HL-60 (cell line): ENCODE results near the gene EPS8.

Source experiments
- POLR2AphosphoS5 ChIP-seq: IDR thresholded peaks from 2 replicates; pipeline ENCODE4 v1.6.1; 2012; ENCODE audit warnings: low read depth
- SPI1 ChIP-seq: IDR thresholded peaks from 2 replicates; pipeline ENCODE4 v1.6.1; 2012; ENCODE audit warnings: low read depth, mild to moderate bottlenecking, borderline replicate concordance
- TF ChIP-seq, protein P1 (sequence below): IDR thresholded peaks from one replicate; pipeline ENCODE4 v1.5.1; 2011; ENCODE audit warnings: low read length, control low read depth, inconsistent platforms; ENCODE audit not compliant: insufficient read depth

DNA sequence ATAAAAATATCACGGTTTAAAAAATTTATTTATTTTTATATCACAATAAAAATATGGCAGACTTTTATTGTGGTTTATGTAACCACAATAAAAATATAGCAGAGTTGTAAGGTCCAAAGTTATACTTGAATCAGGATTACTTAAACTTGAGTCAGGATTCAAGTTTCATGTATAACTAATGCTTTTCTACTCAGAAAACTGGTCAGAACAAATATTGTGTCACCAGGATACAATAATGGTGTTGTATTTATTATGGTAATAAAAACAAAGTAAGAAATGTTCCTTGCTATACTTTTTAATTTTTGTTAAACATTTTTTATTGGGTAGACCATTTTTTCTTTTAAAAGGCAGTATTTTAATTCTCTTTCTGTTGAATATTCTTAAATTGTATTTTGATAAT, 29.2 kb upstream of the EPS8 start:
- TF ChIP-seq POLR2AphosphoS5 (no peak), SPI1 (no peak)
- TF ChIP-seq, protein P1, sequence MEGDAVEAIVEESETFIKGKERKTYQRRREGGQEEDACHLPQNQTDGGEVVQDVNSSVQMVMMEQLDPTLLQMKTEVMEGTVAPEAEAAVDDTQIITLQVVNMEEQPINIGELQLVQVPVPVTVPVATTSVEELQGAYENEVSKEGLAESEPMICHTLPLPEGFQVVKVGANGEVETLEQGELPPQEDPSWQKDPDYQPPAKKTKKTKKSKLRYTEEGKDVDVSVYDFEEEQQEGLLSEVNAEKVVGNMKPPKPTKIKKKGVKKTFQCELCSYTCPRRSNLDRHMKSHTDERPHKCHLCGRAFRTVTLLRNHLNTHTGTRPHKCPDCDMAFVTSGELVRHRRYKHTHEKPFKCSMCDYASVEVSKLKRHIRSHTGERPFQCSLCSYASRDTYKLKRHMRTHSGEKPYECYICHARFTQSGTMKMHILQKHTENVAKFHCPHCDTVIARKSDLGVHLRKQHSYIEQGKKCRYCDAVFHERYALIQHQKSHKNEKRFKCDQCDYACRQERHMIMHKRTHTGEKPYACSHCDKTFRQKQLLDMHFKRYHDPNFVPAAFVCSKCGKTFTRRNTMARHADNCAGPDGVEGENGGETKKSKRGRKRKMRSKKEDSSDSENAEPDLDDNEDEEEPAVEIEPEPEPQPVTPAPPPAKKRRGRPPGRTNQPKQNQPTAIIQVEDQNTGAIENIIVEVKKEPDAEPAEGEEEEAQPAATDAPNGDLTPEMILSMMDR = no peak
